GM03348 (cell line): Measurements from ENCODE around the gene ASB2.

Experiments used
- DNase-seq: peaks from one replicate; pipeline ENCODE4 v3.0.0; 2012; ENCODE audit warnings: low spot score

ASB2 gene

GRCh38 chr14:93976477-93977057, at the start of gene ASB2:
TSS of gene ASB2 (minus strand) at chr14:93976570. CDS start at chr14:93964539, 12,031 bp downstream.
- peak; percentile 41 for DNase-seq

- DNase-seq, result no peak
Measured at GRCh38 chr14:94025720-94026119, 49.4 kb upstream of the ASB2 start.

- no peak for DNase-seq
Measured at GRCh38 chr14:94024549-94024948, 48.2 kb upstream of the ASB2 start.

- DNase-seq, result no peak
Measured at GRCh38 chr14:94022532-94023411, 46.4 kb upstream of the ASB2 start.

- no peak for DNase-seq
Measured at GRCh38 chr14:94021416-94022157, 45.2 kb upstream of the ASB2 start.

- no peak for DNase-seq
Measured at GRCh38 chr14:94021001-94021400, 44.6 kb upstream of the ASB2 start.

- DNase-seq, result no peak
Measured at GRCh38 chr14:94020267-94020666, 43.9 kb upstream of the ASB2 start.

- DNase-seq, result no peak
Measured at GRCh38 chr14:94019329-94019728, 43.0 kb upstream of the ASB2 start.

- DNase-seq, result no peak
Measured at GRCh38 chr14:94018308-94018707, 41.9 kb upstream of the ASB2 start.

- DNase-seq, result no peak
Measured at GRCh38 chr14:94016446-94016976, 40.1 kb upstream of the ASB2 start.

- DNase-seq, result no peak
Measured at GRCh38 chr14:94015223-94015622, 38.9 kb upstream of the ASB2 start.

- no peak for DNase-seq
Measured at GRCh38 chr14:94014382-94014781, 38.0 kb upstream of the ASB2 start.

GRCh38 chr14:94011795-94012194, 35.4 kb upstream of the ASB2 start:
- peak; percentile 62 for DNase-seq

GRCh38 chr14:94010625-94011024, 34.3 kb upstream of the ASB2 start:
- DNase-seq, result no peak

GRCh38 chr14:94009767-94010166, 33.4 kb upstream of the ASB2 start:
- DNase-seq, result peak; percentile 50

- no peak for DNase-seq
Measured at GRCh38 chr14:94008234-94008633, 31.9 kb upstream of the ASB2 start.

- no peak for DNase-seq
Measured at GRCh38 chr14:94005324-94006073, 29.1 kb upstream of the ASB2 start.

GRCh38 chr14:94004015-94004414, 27.6 kb upstream of the ASB2 start:
- DNase-seq, result no peak

- DNase-seq, result no peak
Measured at GRCh38 chr14:94003397-94003796, 27.0 kb upstream of the ASB2 start.

- peak; percentile 87 for DNase-seq
Measured at GRCh38 chr14:94001501-94002396, 25.4 kb upstream of the ASB2 start.

GRCh38 chr14:94001016-94001415, 24.6 kb upstream of the ASB2 start:
- peak; percentile 38 for DNase-seq
